Epidermal melanocyte (primary cell): Measurements from ENCODE around the gene BPIFB6.

Source experiments
- DNase-seq: peaks from one replicate; pipeline ENCODE4 v3.0.0; 2011; ENCODE audit warnings: low spot score; ENCODE audit not compliant: insufficient read length

Gene BPIFB6

DNA sequence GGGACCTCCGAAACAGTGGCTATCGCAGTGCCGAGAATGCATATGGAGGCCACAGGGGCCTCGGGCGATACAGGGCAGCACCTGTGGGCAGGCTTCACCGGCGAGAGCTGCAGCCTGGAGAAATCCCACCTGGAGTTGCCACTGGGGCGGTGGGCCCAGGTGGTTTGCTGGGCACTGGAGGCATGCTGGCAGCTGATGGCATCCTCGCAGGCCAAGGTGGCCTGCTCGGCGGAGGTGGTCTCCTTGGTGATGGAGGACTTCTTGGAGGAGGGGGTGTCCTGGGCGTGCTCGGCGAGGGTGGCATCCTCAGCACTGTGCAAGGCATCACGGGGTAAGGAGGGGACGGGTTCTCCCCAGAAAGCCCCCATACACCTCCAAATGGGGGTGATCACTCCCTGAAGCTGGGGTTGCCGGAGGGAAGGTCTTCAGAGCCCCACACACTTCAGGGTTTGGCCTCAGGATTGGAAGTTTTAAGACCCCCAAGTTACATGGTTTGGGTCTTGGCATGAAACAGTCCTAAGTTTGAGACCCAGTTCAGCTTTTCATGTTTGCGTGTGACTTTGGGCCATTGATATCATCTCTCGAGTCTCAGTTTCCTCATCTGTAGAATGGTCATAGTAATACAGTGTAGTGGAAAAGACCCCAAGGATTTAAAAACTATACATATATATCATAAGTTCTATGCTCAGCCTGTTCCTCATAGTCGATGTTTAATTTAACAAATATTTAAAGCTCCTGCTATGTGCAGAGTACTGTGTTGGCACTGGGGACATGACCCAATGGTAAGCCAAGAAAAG is 52.3 kb downstream of the BPIFB6 start:
- DNase-seq, result no peak

DNA sequence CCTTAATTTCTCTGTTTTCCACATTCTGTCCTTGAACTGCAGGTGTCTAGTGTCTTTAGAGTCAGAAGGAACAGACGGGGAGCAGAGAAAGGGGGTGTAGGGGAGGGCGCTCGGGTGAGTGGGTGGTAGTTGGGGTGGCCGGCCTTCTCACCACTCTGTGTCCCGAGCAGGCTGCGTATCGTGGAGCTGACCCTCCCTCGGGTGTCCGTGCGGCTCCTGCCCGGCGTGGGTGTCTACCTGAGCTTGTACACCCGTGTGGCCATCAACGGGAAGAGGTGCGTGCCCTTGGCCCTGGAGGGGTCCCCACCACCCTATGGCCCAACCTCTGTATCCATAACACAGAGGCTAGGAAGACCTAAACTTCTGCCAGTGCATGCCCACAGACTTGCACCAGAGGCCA is 53.3 kb downstream of the BPIFB6 start:
- no peak for DNase-seq

DNA sequence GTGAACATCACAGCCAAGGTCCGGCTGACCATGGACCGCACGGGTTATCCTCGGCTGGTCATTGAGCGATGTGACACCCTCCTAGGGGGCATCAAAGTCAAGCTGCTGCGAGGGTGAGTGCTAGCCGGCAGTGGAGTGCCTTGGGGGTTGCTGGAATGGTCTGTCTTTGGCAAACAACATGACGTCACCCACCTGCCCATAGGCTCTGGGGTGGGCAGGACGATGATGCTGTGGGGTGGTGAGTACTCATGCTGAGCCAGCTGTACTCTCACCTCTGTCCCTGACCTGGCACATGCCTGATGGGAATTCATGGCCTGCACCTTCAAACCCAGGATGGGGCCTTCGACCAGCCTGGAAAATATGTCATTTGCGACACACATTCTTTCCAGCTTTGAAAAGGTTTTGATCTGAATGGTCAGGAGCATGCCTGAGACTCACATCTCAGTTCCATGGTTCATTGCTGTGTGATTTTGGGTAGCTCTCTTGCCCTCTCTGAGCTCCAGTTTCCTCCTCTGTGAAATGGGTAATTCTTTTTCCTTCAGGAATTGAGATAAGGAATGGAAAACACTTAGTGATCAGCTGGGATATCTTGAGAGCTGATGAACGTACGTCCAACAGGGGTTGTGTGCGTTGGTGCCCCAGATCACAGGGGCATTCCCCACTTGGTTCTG is 54.7 kb downstream of the BPIFB6 start:
- DNase-seq, result no peak

DNA sequence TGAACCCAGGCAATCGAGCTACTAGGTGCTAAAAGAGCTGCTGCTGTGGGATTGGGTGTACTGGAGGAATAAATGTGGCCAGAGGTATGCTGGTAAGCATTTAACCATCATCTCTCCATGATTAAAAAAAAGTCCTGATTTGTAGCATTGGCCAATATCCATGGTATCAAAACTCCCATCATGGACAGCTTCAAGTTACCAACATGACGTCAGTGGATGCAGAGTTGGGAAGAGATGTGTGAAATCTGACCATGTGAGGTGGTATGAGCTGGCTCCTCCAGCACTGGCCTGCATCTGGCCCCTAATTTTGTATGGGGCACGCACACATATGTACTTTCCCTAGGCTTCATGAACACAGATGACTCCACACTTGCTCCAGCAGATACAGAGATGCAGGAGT is 59.7 kb downstream of the BPIFB6 start:
- DNase-seq, result no peak

DNA sequence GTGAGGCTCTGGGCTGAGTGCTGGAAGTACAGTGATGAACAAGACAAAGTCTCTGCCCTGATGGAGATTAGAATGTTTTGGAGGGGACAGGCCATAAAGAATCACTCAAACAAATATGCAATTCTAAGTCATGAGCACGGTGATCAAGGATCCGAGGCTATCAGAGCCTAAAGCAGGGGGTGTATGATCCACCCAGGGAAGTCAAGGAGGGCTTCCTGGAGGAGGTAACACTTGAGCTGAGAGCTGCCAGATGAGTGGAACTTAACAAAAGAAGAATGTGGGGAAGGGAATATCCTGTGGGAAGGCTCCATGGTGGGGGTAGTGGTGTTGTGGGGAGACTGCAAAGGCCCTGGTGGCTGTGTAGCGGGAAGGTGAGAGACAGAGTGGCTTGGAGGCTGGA is 60.2 kb downstream of the BPIFB6 start:
- DNase-seq, result no peak

DNA sequence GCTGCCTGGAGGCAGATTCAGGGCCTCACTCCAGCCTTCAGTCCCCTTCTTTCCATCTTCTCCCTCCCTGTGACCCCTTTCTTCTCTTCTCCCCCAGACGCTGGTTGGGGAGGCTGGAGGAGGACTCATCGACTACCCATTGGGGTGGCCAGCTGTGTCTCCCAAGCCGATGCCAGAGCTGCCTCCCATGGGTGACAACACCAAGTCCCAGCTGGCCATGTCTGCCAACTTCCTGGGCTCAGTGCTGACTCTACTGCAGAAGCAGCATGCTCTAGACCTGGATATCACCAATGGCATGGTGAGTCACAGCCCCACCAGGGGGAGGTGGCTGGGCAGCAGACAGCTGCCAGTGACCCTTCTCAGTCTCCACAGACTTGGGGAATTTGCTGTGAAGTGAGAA is 60.9 kb downstream of the BPIFB6 start:
- DNase-seq, result no peak

DNA sequence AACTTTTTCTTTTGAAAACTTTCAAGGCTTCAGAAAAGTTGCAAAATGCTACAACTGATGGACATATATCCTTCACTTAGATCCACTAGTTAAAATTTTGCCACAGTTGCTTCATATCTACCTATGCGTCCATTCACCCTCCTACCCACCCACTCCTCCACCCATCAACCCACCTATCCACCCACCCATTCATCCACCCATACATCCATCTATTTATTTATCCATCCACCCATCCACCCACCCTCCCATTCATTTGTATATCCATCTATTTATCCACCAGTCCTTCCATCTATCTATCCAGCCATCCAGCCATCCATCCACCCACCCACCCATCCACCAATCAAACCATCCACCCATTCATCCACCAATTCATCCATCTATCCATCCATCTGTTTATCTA is 61.6 kb downstream of the BPIFB6 start:
- DNase-seq, result no peak

DNA sequence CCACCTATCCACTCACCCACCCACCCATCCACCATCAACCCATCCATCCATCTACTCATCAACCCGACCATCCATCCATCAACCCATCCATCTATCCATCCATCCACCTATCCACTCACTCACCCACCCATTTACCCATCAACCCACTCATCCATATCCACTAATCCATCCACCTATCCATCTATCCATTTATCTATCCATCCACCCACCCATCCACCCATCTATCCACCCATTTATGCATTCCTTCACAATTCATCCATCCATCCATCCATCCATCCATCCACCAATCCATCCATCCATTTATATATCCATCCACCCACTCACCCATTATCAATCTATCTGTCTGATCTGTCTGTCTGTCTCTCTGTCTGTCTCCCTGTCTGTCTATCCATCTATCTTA is 62.1 kb downstream of the BPIFB6 start:
- DNase-seq, result no peak
